Activated effector memory CD4-positive, alpha-beta T cell treated with anti-CD3 and anti-CD28 coated beads, Interleukin-2, amount 50 U/mL, for 16 hours (primary cell): ENCODE measurements around the gene HOMER2.
"Not testable (repeated sequence)": the region's sequence is repeated elsewhere in the genome, so short reads cannot be mapped to it uniquely, and the experiment has no call there.

Experiments used
- DNase-seq: peaks from one replicate; pipeline ENCODE4 v3.0.0-alpha.2; 2020

The HOMER2 gene

GRCh38 chr15:82923744-82924143 lies 28.8 kb downstream of the HOMER2 start:
- no peak for DNase-seq

DNA sequence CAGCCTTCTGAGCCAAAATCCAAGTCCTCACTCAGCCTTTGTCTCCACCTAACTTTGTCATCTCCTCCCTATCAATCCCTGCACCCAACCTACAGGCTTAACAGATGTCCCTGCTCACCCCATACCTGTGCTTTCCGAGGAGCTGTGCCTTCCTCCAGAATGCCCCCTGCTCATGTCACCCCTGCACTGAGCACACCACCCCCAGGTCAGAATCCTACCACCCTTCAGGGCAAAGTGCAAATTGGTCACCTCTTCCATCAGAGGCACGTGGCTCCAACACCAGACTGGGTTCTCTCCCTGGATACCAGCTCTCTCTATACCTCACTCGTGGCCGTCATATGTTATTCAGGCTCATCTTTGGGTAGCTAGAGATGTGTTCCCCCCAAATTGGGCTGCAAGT lies 29.8 kb downstream of the HOMER2 start:
- DNase-seq: no peak

DNA sequence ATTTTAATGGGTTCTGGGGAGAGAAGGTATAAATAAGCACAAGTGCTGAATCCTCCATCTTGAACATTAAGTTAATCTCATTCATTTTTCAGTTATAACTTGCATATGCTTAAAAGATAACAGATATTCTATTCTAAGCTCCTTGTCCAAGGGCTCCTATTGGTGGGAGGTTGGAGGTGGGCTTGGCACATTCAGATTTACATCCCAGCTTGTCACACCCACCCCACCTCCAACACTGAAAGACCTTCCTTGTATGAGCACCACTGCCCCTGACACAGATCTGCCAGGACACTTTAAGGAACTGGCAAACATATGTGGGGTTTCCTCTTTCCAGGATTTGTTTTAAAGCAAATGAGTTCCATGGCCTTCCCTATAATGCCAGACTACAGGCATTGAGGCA lies 30.6 kb downstream of the HOMER2 start:
- no peak for DNase-seq

GRCh38 chr15:82921242-82921641 lies 31.3 kb downstream of the HOMER2 start:
- no peak for DNase-seq

DNA sequence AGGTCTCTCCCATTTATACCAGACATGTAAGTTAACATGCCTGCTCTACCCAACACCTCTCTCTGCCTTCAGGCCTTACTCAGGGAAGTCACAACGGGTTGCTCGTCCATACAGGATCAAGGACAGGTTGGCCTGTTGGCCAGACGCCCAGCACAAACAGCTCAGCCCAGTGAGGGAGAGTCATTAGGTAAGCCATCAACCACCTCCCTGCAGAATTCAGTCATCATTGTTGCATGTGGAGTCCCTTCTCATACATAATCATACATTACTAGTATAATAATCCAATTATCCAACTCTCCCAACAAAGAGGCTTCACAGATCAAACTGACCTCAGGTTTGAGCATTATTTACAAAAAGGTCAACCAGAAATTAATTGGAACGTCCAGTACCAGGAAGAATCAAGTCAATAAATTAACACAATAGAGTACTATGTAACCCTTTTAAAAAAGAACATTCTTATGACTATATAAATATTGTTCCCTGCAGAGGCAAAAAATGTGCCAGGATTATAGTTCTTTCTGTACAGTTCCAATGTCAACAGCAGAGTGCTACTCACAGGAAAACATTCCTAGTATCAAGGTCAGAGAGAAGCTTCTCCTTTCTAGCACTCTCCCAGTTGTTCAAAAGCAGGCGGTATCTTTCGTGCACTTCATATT lies 33.2 kb downstream of the HOMER2 start:
- DNase-seq: no peak

DNA sequence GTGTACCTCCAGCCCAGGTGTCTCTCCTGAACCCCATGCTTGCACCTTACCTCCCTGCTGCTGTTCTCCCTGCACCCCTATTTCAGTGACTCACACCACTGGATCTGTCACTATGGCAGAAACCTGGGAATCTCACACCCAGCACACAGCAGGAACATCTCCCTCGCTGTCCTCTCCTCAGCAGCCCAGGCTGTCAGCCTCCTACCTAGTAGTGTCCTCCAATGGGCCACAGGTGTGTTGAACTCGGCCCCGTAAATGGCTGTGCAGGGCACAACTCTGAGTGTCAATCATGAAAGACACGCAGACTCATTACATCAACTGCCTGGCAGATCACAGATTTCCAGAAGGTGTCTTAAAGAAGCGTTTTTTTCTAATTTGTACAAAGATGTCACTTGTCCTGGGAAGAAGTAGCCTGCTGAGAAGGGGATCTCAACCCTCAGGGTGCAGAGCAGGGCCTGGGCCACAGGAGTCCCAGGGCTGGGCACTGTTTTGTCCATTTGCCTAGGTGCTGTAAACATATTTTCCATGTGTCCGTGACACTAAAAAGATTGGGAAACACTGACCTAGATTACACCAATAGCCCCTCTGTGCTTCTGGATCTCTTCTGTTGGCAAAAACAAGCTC lies 33.8 kb downstream of the HOMER2 start:
- no peak for DNase-seq

- no peak for DNase-seq
Measured at GRCh38 chr15:82918162-82918561, 34.4 kb downstream of the HOMER2 start.

DNA sequence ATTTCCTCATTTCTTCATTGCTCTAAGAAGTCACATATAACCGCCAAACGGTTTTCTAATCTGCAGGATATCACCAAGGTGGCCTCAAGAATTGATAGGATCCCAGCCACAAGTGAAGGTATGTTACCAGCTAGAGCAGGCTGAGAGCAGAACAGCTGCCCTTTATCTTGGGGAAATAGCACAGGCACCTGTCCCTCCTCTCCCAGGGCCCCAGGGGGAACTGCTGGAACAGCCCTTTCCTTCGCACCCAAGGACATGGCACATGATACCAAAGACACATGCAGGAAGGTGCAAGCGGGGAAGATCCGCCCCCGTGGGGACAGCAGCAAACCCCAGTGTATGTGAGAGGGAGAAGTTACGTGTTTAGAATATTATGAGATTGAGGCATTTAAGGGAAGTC lies 35.3 kb downstream of the HOMER2 start:
- no peak for DNase-seq

- no peak for DNase-seq
Measured at GRCh38 chr15:82916161-82916952, 36.2 kb downstream of the HOMER2 start.

DNA sequence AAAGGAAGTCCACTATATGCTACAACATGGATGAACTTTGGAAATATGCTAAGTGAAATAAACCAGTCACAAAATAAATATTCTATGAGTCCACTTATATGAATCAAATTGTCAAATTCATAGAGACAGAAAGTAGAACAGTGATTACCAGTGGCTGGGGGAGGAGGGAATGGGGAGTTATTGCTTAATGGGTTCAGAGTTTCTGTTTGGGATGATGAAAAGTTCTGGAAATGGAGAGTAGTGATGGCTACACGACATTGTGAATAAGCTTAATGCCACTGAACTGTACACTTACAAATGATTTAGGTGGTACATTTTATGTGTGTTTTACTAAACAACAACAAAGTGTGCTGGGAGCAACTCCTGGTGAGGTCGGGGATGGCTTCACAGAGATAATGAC lies 38.1 kb downstream of the HOMER2 start:
- no peak for DNase-seq

DNA sequence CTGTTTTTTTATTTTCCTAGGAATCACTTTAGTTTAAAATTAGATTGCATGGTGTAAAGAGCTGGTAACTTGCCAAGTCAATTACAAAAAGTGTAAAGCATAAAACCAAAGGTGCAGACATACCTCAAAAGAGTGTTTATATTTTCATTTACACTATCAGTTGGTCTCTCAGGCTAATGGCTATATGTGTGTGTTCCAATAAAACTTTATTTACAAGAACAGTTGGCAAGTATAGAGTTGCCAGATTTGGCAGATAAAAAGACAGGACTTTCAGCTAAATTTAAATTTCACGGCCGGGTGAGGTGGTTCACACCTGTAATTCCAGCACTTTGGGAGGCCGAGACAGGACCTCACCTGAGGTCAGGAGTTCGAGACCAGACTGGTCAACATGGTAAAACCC lies 41.1 kb downstream of the HOMER2 start:
- DNase-seq: no peak

- no peak for DNase-seq
Measured at GRCh38 chr15:82910721-82911120, 41.8 kb downstream of the HOMER2 start.

DNA sequence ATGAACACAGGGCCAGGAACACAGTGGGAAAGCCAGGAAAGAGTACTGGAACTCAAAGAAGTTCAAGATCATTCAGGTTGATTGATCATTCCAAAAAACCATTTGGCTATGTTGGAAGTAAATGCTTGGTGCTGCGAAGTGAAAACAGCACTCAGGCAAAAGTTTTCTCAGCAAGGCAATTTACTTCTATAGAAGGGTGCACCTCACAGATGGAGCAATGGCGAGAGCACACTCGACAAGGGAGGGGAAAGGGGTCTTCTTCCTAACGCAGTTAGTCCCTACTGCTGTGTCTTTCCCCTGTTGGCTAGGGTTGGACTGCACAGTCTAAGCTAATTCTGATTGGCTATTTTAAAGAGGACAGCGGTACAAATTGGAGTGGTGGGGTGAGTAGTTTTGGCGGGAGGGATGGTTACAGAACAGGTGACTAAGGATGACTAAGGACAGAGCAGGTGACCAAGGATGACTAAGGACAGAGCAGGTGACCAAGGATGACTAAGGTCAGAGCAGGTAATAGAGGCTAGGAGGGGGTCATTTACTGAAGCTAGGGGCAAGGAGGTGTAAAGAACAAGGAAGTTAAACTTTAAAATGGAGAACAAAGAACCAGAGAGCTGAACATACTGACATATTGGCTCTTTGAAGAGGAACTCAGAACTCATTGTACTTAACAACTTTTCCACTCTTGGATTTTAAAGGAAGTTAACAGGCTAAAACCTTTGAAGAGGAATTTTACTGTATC lies 43.3 kb downstream of the HOMER2 start:
- DNase-seq: no peak

- no peak for DNase-seq
Measured at GRCh38 chr15:82907350-82907749, 45.2 kb downstream of the HOMER2 start.

GRCh38 chr15:82904574-82904973 lies 47.9 kb downstream of the HOMER2 start:
- DNase-seq: no peak

DNA sequence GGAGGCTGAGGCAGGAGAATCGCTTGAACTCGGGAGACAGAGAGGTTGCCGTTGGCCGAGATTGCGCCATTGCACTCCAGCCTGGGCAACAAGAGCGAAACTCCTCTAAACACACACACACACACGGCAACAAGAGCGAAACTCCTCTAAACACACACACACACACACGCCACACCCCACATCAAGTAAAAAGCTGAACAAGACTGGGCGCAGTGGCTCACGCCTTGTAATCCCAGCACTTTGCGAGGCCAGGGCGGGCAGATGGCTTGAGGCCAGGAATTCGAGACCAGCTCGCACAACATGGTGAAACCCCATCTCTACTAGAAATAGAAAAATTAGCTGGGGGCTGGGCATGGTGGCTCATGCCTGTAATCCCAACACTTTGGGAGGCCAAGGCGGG lies 49.0 kb downstream of the HOMER2 start:
- DNase-seq: no peak

DNA sequence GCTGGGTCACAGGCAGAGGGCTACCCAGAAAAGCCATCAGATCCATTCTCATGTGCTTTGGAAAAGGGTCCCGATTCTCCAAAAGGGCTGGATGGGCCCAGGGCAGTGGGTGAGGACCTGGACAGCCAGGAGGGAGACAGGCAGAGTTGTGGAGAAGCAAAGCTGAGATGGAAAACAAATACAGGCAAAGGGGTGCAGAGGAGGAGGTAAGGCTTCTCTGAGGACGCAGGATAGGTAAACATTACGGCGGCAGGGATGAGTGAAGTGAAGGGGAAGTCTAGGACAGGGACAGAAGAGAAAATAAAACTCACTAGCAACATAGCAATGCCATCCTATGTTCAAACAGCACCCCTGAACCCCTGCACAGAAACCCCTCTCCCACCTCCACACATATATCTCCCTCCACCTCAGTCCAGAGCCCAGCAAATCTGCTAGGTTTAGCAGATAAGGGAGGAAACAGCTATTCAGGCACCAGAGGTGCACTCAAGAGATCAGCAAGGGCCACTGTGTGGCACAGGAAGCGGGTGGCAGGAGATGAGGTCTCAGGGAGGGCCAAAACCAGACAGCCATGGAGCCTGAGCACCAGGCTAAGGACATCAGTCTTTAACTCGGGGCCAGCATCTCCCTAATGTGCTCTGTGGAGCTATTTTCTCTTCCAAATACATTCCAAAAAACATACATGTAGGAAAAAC lies 51.3 kb downstream of the HOMER2 start:
- no peak for DNase-seq

- no peak for DNase-seq
Measured at GRCh38 chr15:82900511-82901060, 51.9 kb downstream of the HOMER2 start.

GRCh38 chr15:82898961-82899360 lies 53.6 kb downstream of the HOMER2 start:
- no peak for DNase-seq

- no peak for DNase-seq
Measured at GRCh38 chr15:82895983-82896382, 56.5 kb downstream of the HOMER2 start.

DNA sequence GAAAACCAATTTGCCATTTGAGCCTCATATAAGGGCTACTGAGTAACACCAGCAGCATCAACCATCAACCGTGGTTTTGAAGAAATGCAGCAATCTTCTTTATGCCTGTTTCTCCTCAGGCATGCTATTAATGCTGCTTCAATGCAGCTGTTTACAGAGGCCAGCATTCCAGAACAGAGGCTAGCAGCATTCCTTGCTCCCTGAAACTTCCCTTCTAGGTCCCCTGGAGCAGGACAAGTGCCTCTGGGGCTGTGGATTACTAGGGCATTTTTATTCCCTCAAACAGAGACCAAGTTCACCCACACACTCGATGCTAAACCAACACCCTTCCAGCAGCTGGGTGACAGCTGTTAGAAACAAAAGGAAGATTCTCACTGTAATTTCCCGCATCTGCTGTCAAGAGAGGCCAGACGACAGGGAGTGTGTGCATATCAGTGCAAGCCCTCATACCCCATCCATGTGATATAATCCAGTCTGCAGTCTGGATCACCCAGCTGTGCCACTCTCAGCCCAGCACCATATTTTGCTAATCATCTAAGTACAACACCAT lies 57.5 kb downstream of the HOMER2 start:
- DNase-seq: no peak

- not testable (repeated sequence) for DNase-seq
Measured at GRCh38 chr15:82893473-82893872, 59.0 kb downstream of the HOMER2 start.
